ENCODE measurements around the gene C2CD4B.

GRCh38 chr15:62209322-62209721 lies 44.2 kb upstream of the C2CD4B start:
- no peak for TF ChIP-seq CTCF (IDR thresholded peaks at IDR 0.05)
- no peak for TF ChIP-seq ZFX (IDR thresholded peaks at IDR 0.05; ENCODE audit: borderline replicate concordance)
